Measurements from ENCODE around the gene BCAN. TPM values are rescaled to one million over a fixed set of nuclear protein-coding genes. Genes with fewer than 3 reads are reported as not detected.

BCAN gene
- total and polyA plus RNA-seq, 2 of the 4 experiments (the other 2 are of a cell fraction) = 0.07 TPM; not detected in 1

GRCh38 chr1:156663178-156663577, 21.3 kb downstream of the BCAN start:
- Histone ChIP-seq H3K23ac (ENCODE audit: low read depth, low read length) (peak overlapping the region; percentile 76), H2AFZ (replicated peaks; ENCODE audit: low read length, poor library complexity) (peak overlapping the region; percentile 9), H3K4me3 (ENCODE audit: insufficient read depth, low read depth, low read length) (no peak overlapping the region), H3K18ac (ENCODE audit: low read depth, low read length) (peak overlapping the region; percentile 66), H3K9me3 (ENCODE audit: control insufficient read depth, insufficient read depth, low read length) (no peaks in the 10 kb centered on the region), H2AK9ac (replicated peaks; ENCODE audit: low read depth, low read length, poor library complexity) (peak overlapping the region; percentile 71), H3K9ac (ENCODE audit: low read depth, low read length) (no peak overlapping the region), H3K36me3 (ENCODE audit: control insufficient read depth, insufficient read depth, low read length) (no peaks in the 10 kb centered on the region), H2BK20ac (ENCODE audit: low read depth, low read length) (peak overlapping the region; percentile 97), H2BK120ac (ENCODE audit: low read depth, low read length) (peak overlapping the region; percentile 96), H2AK5ac (ENCODE audit: low read depth, low read length) (peak overlapping the region; percentile 97), H3K14ac (replicated peaks; ENCODE audit: low read depth, low read length) (peak overlapping the region; percentile 89), H3K79me1 (ENCODE audit: low read depth in 1 of 2, low read length in 2 of 2) (peaks cover 0 to 36% of the 10 kb centered on the region in 2 experiments; a peak in 2 of 4 replicates), H3K4me1 (ENCODE audit: control insufficient read depth, insufficient read depth, low read length) (peaks cover 66% of the 10 kb centered on the region), H3K4me2 (ENCODE audit: low read depth, low read length) (peak overlapping the region; percentile 43; the same call in 1 of the 2 replicates), H3K56ac (ENCODE audit: extremely low read depth, insufficient read depth, low read length) (peak overlapping the region; percentile 7), H3K27me3 (ENCODE audit: control insufficient read depth, insufficient read depth, low read length) (no peaks in the 10 kb centered on the region), H4K5ac (ENCODE audit: low read depth, low read length) (peak overlapping the region; percentile 69; the same call in 1 of the 2 replicates), H3K27ac (ENCODE audit: insufficient read depth, low read length) (peak overlapping the region; percentile 76), H4K8ac (ENCODE audit: low read depth in 2 of 2, low read length in 2 of 2) (peak overlapping the region; percentile 34 to 97; a peak in 3 of 4 replicates), H2BK5ac (ENCODE audit: low read depth, low read length, poor library complexity, severe bottlenecking) (peak overlapping the region; percentile 95), H4K20me1 (ENCODE audit: insufficient read depth, low read length) (no peaks in the 10 kb centered on the region), H2BK15ac (ENCODE audit: low read depth, low read length) (peak overlapping the region; percentile 87; the same call in 2 of the 3 replicates), H3K4ac (ENCODE audit: low read depth, low read length) (peak overlapping the region; percentile 87), H4K91ac (ENCODE audit: insufficient read depth, low read depth, low read length) (peak overlapping the region; percentile 97), H3K9me1 (ENCODE audit: insufficient read depth, low read length) (peaks cover 28% of the 10 kb centered on the region)
- in situ Hi-C loops (cut with MboI; ENCODE audit: low sequenced_read_pairs) (no loop called here), dilution Hi-C loops (cut with HindIII; ENCODE audit: low sequenced_read_pairs, unreplicated experiment) (no loop called here), intact Hi-C loops (cut with micrococcal nuclease) (no loop called here)
- POLR2A ChIA-PET (ENCODE audit: unreplicated experiment) = interaction anchor here (0.6 kb wide), 1 partner anchor 8 kb away, joined by 19 read pairs; no protein-coding TSS in a partner anchor
- DNase-seq = peak; percentile 79
- no TSS peak for BruUV-seq (replicated peaks)
- no CpG with 5 or more reads among the region's 5 CpGs for WGBS, 2 experiments (ENCODE audit: extremely low coverage in 2 of 2, insufficient read length in 1 of 2)
- CTCF ChIA-PET = interaction anchor here (2.3 kb wide), 1 partner anchor 26 kb away, joined by 6 read pairs; no protein-coding TSS in a partner anchor
- TF ChIP-seq MAZ (IDR thresholded peaks at IDR 0.05; ENCODE audit: borderline replicate concordance, low read depth, low read length) (peak; percentile 33; the same call in 1 of the 2 replicates), ELK1 (IDR thresholded peaks at IDR 0.05; ENCODE audit: borderline replicate concordance, low read depth, low read length) (no peak), RCOR1 (IDR thresholded peaks at IDR 0.05; ENCODE audit: insufficient replicate concordance, low read length) (peak; percentile 88), MAFK (IDR thresholded peaks at IDR 0.05; ENCODE audit: low read depth, low read length) (no peak), BHLHE40 (IDR thresholded peaks at IDR 0.05; ENCODE audit: low read depth, low read length) (0 out of 2 replicates have a peak, but pooled peaks have one; percentile 19), NFE2L2 (IDR thresholded peaks at IDR 0.05; ENCODE audit: low read depth, low read length) (peak; percentile 39; the same call in 1 of the 2 replicates)
- ATAC-seq (ENCODE audit: low read depth) = no peak

Measured in IMR-90 (cell line).